ENCODE data around the gene STPG1.

GRCh38 chr1:24366707-24367106 is 46.9 kb downstream of the STPG1 start:
- TF ChIP-seq CTCF (IDR thresholded peaks at IDR 0.05; ENCODE audit: insufficient read depth, low read length), result no peak
- no peak for TF ChIP-seq SPI1 (IDR thresholded peaks at IDR 0.05; ENCODE audit: borderline replicate concordance, low read depth)
- TF ChIP-seq REST (IDR thresholded peaks at IDR 0.05; ENCODE audit: insufficient replicate concordance, low read depth), result no peak
